A549 treated with dexamethasone at 1 μM for 4 hours (cell line): ENCODE measurements around the gene ALOXE3. TPM values are rescaled to one million over a fixed set of nuclear protein-coding genes. Genes with fewer than 3 reads are reported as not detected.

Experiments used
- total RNA-seq: library from RNA; stranded (reverse); fragments of 200-300 nt; extraction: Qiagen RNA extraction; gene quantifications from 5 replicates; pipeline ENCODE4 v1.2.3, GENCODE V29; 2022

ALOXE3 gene
- 6.0 to 10.3 TPM (median 7.6 TPM) in 5 replicates for total RNA-seq

DNA sequence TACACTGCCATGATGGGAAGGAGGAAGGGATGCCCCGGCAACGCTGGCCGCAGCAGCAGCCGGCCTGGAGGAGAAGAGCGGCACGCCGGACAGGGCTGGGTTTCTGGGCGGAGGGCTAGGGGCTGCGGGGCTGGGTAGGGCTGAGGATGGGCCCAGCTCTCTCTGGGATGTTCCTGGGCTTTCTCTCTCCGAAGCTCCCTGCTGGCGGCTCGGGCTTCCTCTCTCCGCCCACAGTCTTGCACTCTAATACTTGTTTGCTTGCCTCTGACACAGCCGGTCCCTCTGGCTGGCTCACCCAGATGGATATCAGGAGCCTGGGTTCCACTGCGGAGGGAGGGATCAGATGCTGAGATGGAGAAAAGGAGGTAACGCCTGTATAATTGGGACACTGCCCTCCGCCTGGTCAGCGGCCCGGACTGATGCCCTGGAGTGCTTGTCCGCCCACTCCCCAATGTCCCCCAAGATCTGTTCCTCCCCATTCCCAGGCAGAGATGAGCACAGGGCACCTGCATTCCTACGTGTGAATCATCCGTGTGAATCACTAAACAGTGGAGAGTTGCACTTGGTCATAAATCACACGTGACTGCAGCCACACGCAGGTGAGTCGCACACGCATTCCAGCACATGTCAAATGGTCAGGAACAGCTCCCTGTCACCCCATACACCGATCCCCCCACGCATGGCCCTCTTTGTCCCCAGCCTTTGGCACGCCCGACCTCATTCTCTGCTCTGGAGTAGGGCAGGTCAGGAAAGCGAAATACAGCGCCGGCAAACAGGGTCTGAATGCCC is at the start of gene ALOXE3:
Gene ALOXE3, minus strand, starts transcription at position 535 of the 789 bp plus-strand sequence. Its CDS starts 524 bp downstream, at position 11.

DNA sequence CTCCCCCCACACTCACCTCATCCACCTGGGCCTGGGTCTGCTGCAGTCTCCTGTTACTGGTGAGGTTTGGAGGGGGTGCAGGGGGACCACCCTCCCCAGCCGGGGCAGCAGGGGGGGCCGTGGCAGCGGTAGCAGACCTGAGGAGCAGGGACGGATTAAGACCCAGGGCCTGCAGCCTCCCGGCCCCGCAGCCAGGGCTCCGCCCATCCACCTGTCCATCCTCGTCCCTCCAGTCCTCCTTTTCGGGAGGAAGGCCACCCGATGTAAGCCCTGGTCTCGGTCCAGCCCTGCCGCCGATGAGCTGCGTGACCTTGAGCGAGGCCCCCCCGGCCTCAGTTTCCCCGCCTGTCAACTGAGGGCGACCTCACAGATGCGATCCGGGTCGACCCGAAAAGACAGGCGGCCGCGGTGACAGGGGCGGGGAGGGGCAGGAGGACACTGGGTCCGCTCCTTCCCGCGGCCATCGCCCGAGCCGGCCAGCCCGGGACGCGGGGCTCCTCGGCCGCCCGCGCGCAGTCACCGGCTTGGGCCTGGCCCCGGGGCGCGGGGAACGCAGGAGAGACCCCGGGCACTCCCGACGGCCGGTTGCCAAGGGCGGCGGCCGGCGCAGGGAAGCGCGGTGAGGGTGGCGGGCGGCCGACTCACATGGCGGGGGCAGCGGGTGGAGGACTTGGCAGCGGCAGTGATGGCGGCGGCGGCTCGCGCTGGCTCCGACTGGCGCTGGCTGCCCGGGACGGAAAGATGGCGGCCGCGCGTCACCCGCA is 44.1 kb upstream of the ALOXE3 start, which contains the start of gene VAMP2:
Gene VAMP2, minus strand, starts transcription at position 716 of the 764 bp plus-strand sequence. Its CDS starts 69 bp downstream, at position 647.

DNA sequence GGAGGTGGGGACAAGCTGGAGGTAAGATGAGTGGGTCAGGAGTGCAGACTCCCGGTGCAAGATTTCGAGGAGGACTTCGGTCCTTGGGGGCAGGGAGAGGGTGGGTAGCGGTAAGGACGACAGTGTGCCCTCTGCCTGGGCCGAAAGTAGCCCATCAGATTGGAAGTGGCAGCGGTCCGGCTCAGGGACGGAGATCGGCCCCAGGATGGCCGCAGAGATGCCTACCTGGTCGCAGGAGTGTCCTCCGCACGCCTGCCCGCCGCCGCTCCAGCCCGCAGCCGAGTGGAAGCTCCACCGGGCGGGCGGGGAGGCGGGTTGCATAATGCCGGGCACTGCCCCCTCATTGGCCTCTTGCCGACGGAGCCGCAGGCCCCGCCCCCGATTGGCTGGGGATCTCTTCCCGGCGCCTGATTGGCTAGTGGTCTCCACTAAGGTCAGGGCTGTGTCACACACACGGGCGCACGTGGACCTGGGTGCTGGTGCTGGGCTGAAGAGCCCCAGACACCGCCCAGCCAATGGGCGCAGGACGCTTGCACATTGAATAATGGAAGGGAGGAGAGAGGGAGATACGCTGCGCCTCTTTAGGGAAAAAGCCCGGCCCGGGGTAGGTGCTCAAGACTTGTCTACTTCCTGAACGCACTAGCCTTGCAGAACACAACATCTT is 33.9 kb upstream of the ALOXE3 start, which contains the start of gene PER1:
Gene PER1, minus strand, starts transcription at position 293 of the 664 bp plus-strand sequence. CDS start 1,698 bp downstream, outside the sequence.

DNA sequence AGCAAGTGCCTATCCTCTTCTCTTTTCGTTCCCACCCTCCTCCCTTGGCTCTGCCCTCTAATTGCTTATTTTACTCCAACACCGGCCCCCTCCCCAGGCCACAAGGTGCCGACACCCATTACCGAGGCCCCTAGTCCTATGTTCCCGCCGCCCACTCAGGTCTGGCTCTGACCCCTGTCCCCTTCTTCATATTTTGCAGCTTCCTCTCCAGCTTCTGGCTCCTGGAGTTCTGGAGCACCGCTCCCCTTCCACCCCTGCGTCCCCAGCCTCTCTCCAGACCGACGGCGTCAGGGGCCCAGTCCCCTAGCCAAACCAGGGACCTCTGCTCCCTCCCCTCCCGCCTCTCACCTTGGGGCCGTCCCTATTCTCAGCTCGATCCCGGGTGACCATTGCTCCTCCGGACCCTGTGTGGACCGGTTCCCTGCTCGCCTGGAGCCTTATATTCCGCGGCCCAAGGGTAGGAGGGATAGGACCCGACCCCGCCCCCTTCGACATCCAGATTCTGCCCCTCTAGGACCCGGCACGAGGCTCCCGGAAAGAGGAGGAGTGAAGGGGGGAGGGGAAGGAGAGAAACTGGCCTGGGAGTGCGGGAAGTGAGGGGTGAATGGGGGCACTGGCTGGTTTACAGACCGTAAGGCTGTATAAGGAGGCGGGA is 5.5 kb upstream of the ALOXE3 start, which contains the start of gene HES7:
Gene HES7, minus strand, starts transcription at position 412 of the 655 bp plus-strand sequence. Its CDS starts 22 bp downstream, at position 390.

DNA sequence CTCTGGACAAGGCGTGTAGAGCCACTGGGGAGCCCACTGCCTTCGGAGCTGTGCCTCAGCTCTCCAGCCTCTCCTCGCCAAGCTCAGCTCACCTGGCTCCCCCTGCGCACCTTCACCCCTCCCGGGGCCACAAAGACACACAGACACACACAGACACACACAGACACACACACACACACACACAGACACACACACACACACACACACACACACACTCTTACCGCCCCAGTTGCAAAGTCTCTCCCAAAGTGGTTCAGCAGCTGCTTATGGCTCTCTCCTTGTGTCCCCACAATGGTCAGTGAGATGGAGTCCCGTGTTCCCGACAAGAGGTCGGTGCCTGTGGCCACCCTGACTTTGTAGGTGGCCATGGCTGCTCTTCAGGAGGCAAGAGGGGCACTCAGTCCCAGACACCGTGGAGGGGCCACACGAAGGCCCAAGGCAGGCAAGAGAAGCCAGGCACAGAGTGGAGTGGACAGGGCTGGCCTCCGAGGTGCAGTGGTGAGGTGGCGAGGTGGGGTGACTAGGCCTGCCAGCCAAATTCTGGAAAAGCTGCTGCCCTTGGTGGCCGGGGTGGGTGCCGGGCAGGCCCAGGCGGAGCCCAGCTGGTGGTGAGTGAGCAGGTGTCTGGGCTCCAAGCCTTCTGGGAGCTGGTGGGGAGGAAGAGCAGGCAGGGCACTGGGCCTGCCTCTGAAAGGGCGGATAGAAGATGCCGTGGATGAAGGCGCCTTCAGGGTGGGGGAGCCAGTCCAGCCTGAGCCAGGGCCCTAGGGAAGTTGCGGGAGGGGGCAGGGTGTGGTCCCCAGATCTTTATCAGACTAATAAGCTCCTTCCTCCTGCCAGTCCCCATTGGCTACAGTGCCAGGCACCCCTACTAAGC is 31.0 kb downstream of the ALOXE3 start, which contains the start of gene ALOX12B:
Gene ALOX12B, minus strand, starts transcription at position 642 of the 877 bp plus-strand sequence. Its CDS starts 274 bp downstream, at position 368.

Other genes starting within 250 kb of the ALOXE3 start
- 56.7 to 75.9 TPM (median 72.6 TPM) in 5 replicates for gene CHD3, start 229.7 kb downstream of the ALOXE3 start, total RNA-seq
- gene RNF227, start 202.2 kb downstream of the ALOXE3 start, total RNA-seq: 1.3 to 2.4 TPM (median 1.5 TPM) in 5 replicates
- gene KCNAB3, start 188.7 kb downstream of the ALOXE3 start, total RNA-seq: 1.2 to 3.0 TPM (median 2.5 TPM) in 5 replicates
- gene TRAPPC1, start 186.6 kb downstream of the ALOXE3 start, total RNA-seq: 295 to 368 TPM (median 319 TPM) in 5 replicates
- 32.5 to 44.7 TPM (median 43.3 TPM) in 5 replicates for gene CNTROB, start 186.3 kb downstream of the ALOXE3 start, total RNA-seq
- gene GUCY2D, start 115.9 kb downstream of the ALOXE3 start, total RNA-seq: 0.18 to 0.78 TPM (median 0.33 TPM) in 5 replicates
- gene ALOX15B, start 79.5 kb downstream of the ALOXE3 start, total RNA-seq: 0.26 to 0.46 TPM (median 0.42 TPM) in 5 replicates
- gene ALOX12B, start 30.8 kb downstream of the ALOXE3 start, total RNA-seq: 1.1 to 1.6 TPM (median 1.3 TPM) in 5 replicates
- 2.3 to 4.9 TPM (median 3.7 TPM) in 5 replicates for gene HES7, start 5.6 kb upstream of the ALOXE3 start, total RNA-seq
- gene PER1, start 33.9 kb upstream of the ALOXE3 start, total RNA-seq: 42.6 to 58.0 TPM (median 56.0 TPM) in 5 replicates
- gene VAMP2, start 44.4 kb upstream of the ALOXE3 start, total RNA-seq: 23.6 to 32.3 TPM (median 29.5 TPM) in 5 replicates
- gene TMEM107, start 57.9 kb upstream of the ALOXE3 start, total RNA-seq: 18.5 to 21.4 TPM (median 19.6 TPM) in 5 replicates
- 6.1 to 8.1 TPM (median 7.6 TPM) in 5 replicates for gene BORCS6, start 71.7 kb upstream of the ALOXE3 start, total RNA-seq
- gene AURKB, start 92.1 kb upstream of the ALOXE3 start, total RNA-seq: 134 to 149 TPM (median 142 TPM) in 5 replicates
- 8.5 to 18.3 TPM (median 15.1 TPM) in 5 replicates for gene CTC1, start 129.5 kb upstream of the ALOXE3 start, total RNA-seq
- 30.9 to 53.2 TPM (median 52.5 TPM) in 5 replicates for gene PFAS, start 130.8 kb upstream of the ALOXE3 start, total RNA-seq
- 36.2 to 45.0 TPM (median 43.4 TPM) in 5 replicates for gene RANGRF, start 170.2 kb upstream of the ALOXE3 start, total RNA-seq
- gene SLC25A35, start 176.9 kb upstream of the ALOXE3 start, total RNA-seq: 5.1 to 8.2 TPM (median 7.5 TPM) in 5 replicates
- gene ARHGEF15, start 191.7 kb upstream of the ALOXE3 start, total RNA-seq: not detected in 5 replicates
- gene ODF4, start 221.3 kb upstream of the ALOXE3 start, total RNA-seq: not detected in 5 replicates